ENCODE results near the gene PLCL1.
"Not testable (repeated sequence)": the region's sequence is repeated elsewhere in the genome, so short reads cannot be mapped to it uniquely, and the experiment has no call there.

PLCL1 gene

GRCh38 chr2:198028955-198029354 lies 224.6 kb downstream of the PLCL1 start:
- Mint-ChIP-seq H3K27me3 (no peaks in the 10 kb centered on the region), H3K27ac (peak overlapping the region in 1 of 2 donors; percentile 10), H3K9me3 (peaks cover 0 to under 1% of the 10 kb centered on the region in 2 donors), H3K4me1 (peaks cover 6% of the 10 kb centered on the region), H3K4me3 (no peak overlapping the region)
- ATAC-seq (no peak), DNase-seq (no peak)

DNA sequence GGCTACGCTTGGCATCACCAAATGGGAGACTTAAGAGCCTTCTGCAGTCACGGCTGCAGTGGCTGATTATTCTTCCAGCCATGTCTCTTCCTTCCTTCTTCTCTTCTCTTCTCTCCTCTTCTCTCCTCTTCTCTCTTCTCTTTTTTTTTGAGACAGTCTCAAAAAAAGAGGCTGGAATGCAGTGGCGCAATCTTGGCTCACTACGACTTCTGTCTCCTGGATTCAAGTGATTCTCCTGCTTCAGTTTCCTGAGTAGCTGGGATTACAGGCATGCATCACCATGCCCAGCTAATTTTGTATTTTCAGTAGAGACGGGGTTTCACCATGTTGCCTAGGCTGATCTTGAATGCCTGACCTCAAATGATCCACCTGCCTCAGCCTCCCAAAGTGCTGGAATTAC lies 225.2 kb downstream of the PLCL1 start:
- not testable (repeated sequence) for H3K27me3 Mint-ChIP-seq

DNA sequence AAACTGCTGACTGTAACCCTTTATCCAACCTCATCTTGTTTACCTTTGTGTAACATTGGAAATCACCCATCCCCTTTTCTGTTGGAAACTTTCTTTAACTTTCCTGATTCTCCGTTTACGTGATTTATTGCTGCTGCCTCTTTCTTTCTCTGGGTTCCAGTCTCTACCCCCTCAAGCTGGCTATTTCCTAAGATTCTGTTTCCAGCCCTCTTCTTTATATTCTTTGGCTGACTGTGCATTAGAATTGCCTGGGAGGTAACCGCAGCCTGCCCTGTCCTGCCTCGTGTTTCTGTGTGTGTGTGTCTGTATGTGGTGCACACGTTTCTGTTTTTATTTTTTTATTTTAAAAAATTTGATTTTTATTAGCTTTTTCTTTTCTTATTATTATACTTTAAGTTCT lies 229.2 kb downstream of the PLCL1 start:
- no peak for ATAC-seq
- Mint-ChIP-seq H3K27me3 (no peaks in the 10 kb centered on the region), H3K4me3 (no peak overlapping the region), H3K9me3 (peaks cover 0 to 9% of the 10 kb centered on the region in 2 donors), H3K27ac (no peak overlapping the region), H3K4me1 (peaks cover 9% of the 10 kb centered on the region)
- DNase-seq = no peak

More for the DNA sequence above, 225.2 kb downstream of the PLCL1 start:
- not testable (repeated sequence) for H3K9me3 Mint-ChIP-seq, H3K4me3 Mint-ChIP-seq, H3K27ac Mint-ChIP-seq, ATAC-seq, DNase-seq, H3K4me1 Mint-ChIP-seq

- DNase-seq (no peak), ATAC-seq (no peak)
- H3K4me3 Mint-ChIP-seq = no peak overlapping the region
- H3K9me3 Mint-ChIP-seq = peaks cover 0 to 9% of the 10 kb centered on the region in 2 donors
- no peak overlapping the region for H3K27ac Mint-ChIP-seq
- peaks cover 6% of the 10 kb centered on the region for H3K4me1 Mint-ChIP-seq
- no peaks in the 10 kb centered on the region for H3K27me3 Mint-ChIP-seq
Observed at GRCh38 chr2:198036029-198036879, 231.9 kb downstream of the PLCL1 start.

DNA sequence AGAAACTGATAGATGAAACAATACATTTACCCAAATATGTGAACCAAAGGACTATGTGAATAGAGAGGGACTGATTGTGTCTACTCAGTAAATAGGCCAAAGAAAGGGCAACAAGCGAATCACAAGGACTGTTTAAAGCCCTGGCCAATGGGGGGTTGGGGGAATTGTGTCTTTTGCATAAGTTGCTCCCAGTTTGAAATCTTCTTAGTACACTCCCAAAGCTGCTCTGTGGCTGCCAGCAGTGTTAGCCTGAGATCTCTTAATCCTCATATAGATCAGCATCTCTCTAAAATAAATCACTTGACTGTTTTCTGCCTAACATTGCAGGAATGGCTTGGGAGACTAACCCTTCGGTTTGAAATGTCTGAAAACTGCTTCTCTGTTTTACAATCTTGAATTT lies 236.4 kb downstream of the PLCL1 start:
- H3K4me3 Mint-ChIP-seq = no peak overlapping the region
- no peaks in the 10 kb centered on the region for H3K27me3 Mint-ChIP-seq
- H3K4me1 Mint-ChIP-seq = peaks cover 6% of the 10 kb centered on the region
- ATAC-seq (no peak), DNase-seq (no peak)
- H3K27ac Mint-ChIP-seq = no peak overlapping the region
- no peaks in the 10 kb centered on the region for H3K9me3 Mint-ChIP-seq

GRCh38 chr2:198042189-198042588 lies 237.8 kb downstream of the PLCL1 start:
- H3K27me3 Mint-ChIP-seq = no peaks in the 10 kb centered on the region
- ATAC-seq (peak; percentile 42), DNase-seq (no peak)
- no peaks in the 10 kb centered on the region for H3K9me3 Mint-ChIP-seq
- H3K27ac Mint-ChIP-seq = no peak overlapping the region
- no peak overlapping the region for H3K4me3 Mint-ChIP-seq
- no peaks in the 10 kb centered on the region for H3K4me1 Mint-ChIP-seq

DNA sequence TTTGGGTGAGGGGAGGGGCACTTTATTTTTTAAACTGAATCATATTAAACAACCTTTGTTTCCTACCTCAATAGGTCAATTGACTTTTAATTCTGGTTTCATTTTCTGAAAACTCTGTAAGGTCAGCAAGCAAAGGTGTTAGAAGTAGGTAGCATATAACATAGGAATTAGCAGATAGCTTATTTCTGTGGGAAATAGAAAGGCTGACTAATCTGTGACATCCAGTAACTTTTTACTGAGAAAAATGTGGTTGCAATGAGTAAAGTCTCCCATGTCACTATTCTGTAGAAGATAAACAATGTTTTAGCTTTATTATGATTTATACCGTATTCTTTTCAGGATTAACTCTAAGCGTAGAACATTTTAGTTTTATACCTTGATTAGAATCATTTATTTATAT lies 240.4 kb downstream of the PLCL1 start:
- DNase-seq = no peak
- peaks cover under 1% of the 10 kb centered on the region for H3K4me1 Mint-ChIP-seq
- no peak overlapping the region for H3K27ac Mint-ChIP-seq
- peak overlapping the region in 1 of 2 donors; percentile 21 for H3K4me3 Mint-ChIP-seq
- H3K27me3 Mint-ChIP-seq = no peaks in the 10 kb centered on the region
- peaks cover 0 to 5% of the 10 kb centered on the region in 2 donors for H3K9me3 Mint-ChIP-seq
- peak; percentile 86 for ATAC-seq

DNA sequence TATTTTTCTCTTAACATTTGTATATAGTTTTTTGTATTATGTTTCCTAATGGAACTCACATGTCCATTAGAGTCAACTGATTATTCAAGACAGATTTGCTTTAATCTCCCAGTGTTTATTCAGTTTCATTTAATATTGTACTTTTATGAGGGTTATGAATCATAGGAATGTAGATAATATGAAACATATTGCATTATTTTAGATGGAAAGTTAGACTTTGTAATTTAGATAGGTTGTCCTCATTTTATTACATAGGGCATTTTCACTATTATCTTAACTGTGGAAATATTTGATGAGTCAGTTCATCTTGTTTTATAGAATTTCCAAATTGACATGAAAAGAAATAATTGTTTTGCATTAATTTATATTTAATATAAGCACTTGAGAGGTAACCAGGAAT lies 240.8 kb downstream of the PLCL1 start:
- Mint-ChIP-seq H3K4me3 (no peak overlapping the region), H3K9me3 (peaks cover 0 to 5% of the 10 kb centered on the region in 2 donors), H3K4me1 (peaks cover 5% of the 10 kb centered on the region), H3K27me3 (no peaks in the 10 kb centered on the region), H3K27ac (no peak overlapping the region)
- ATAC-seq = no peak
- no peak for DNase-seq

DNA sequence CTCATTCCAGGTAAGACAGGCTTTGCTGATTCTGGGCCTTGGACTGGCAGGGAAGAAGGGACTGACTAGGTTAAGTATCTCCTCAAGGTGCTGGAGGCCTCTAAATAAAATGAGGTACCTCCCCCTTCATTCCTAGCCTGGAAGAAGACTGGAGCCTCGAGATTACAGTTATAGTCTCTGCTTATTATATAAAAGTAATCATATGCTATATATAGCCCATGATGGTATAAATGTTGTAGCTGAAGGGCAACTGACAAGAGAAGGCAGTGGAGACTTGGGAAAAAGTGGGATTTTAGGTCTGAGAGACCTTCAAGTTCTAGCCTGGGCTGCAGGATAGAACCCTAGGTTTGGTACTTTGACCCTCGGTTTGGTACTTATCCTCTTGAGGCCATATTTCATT lies 248.3 kb downstream of the PLCL1 start:
- no peak for ATAC-seq
- no peak for DNase-seq
- Mint-ChIP-seq H3K9me3 (peaks cover 0 to 5% of the 10 kb centered on the region in 2 donors), H3K27me3 (no peaks in the 10 kb centered on the region), H3K4me1 (peaks cover 6% of the 10 kb centered on the region), H3K27ac (no peak overlapping the region), H3K4me3 (no peak overlapping the region)

DNA sequence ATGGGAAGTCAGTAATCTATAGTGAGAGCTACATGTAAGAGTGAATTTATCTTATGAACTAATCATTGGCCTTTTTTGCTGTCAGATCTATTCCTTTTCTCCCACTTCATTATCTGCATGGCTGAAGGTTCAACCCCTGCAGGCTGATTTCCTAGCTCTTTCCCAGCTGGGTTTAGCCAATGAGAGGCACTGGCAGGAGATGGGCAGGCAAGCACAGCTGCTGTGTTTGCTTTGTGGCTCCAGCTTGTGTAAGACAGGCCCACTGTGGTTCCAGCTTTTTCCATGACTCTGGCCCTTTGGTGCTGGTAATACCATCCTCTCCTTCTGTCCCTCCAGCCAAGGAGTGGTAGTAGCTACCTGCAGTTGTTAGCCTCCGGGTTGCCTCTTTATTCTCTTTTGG lies 248.8 kb downstream of the PLCL1 start:
- H3K4me3 Mint-ChIP-seq = no peak overlapping the region

GRCh38 chr2:198053776-198054175 lies 249.4 kb downstream of the PLCL1 start:
- Mint-ChIP-seq H3K4me1 (peaks cover 6% of the 10 kb centered on the region), H3K9me3 (no peaks in the 10 kb centered on the region), H3K27ac (no peak overlapping the region), H3K4me3 (no peak overlapping the region), H3K27me3 (no peaks in the 10 kb centered on the region)
- DNase-seq (no peak), ATAC-seq (no peak)

More for the DNA sequence above, 248.8 kb downstream of the PLCL1 start:
- Mint-ChIP-seq H3K9me3 (peaks cover 0 to 3% of the 10 kb centered on the region in 2 donors), H3K4me1 (peaks cover 6% of the 10 kb centered on the region), H3K27me3 (no peaks in the 10 kb centered on the region), H3K27ac (no peak overlapping the region)
- ATAC-seq (no peak), DNase-seq (no peak)

DNA sequence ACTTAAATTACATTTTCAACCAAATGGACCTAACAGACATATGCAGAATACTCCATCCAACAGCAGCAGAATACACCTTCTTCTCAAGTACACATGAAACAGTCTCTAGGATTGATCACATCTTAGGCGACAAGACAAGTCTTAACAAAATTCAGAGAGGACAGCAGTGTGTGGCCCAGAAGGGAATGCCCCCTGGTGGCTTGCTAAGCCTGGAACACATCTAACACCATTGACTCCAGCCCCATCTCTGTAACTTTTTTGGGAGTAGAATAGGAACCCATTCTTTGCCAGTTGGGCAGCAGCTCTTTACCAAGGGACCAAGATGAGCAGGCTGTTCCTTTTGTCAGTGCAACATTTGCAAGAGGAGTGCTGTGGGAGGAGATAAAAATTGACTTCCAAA lies 249.9 kb downstream of the PLCL1 start:
- no peaks in the 10 kb centered on the region for H3K27me3 Mint-ChIP-seq
- peaks cover 6% of the 10 kb centered on the region for H3K4me1 Mint-ChIP-seq
- H3K27ac Mint-ChIP-seq = no peak overlapping the region
- peak; percentile 85 for ATAC-seq
- no peak overlapping the region for H3K4me3 Mint-ChIP-seq
- H3K9me3 Mint-ChIP-seq = no peaks in the 10 kb centered on the region
- DNase-seq = peak; percentile 21 to 28

DNA sequence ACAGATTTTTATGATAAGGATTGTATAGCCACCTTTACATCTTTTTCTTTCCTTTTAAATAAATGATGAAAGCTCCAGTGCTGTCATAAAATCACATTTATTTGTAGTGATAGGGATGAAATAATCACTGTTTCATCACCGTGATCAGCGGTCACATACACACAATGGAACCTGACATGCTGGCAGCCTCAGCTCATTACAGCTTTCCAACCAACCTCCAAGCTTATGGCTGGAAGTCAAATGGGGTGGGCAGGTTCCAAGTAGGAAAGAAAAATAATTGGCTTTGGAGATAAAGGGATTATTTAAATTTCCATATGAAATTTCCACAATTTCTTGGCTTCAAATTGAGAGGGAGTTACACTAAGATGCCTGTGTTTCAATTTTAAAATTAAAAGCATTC lies 251.3 kb downstream of the PLCL1 start:
- Mint-ChIP-seq H3K4me1 (no peaks in the 10 kb centered on the region), H3K9me3 (no peaks in the 10 kb centered on the region), H3K27me3 (no peaks in the 10 kb centered on the region), H3K4me3 (no peak overlapping the region), H3K27ac (no peak overlapping the region)
- no peak for ATAC-seq
- DNase-seq = no peak

GRCh38 chr2:198056836-198057235 lies 252.4 kb downstream of the PLCL1 start:
- Mint-ChIP-seq H3K4me1 (no peaks in the 10 kb centered on the region), H3K27ac (no peak overlapping the region)
- no peak for ATAC-seq

GRCh38 chr2:198059800-198060199 lies 255.4 kb downstream of the PLCL1 start:
- ATAC-seq (no peak), DNase-seq (no peak)
- no peaks in the 10 kb centered on the region for H3K9me3 Mint-ChIP-seq
- H3K27me3 Mint-ChIP-seq = no peaks in the 10 kb centered on the region
- H3K4me3 Mint-ChIP-seq = no peak overlapping the region
- H3K27ac Mint-ChIP-seq = peak overlapping the region in 1 of 2 donors; percentile 25
- peaks cover 5% of the 10 kb centered on the region for H3K4me1 Mint-ChIP-seq

More at GRCh38 chr2:198056836-198057235, 252.4 kb downstream of the PLCL1 start:
- DNase-seq = no peak
- no peak overlapping the region for H3K4me3 Mint-ChIP-seq
- H3K9me3 Mint-ChIP-seq = no peaks in the 10 kb centered on the region
- no peaks in the 10 kb centered on the region for H3K27me3 Mint-ChIP-seq

DNA sequence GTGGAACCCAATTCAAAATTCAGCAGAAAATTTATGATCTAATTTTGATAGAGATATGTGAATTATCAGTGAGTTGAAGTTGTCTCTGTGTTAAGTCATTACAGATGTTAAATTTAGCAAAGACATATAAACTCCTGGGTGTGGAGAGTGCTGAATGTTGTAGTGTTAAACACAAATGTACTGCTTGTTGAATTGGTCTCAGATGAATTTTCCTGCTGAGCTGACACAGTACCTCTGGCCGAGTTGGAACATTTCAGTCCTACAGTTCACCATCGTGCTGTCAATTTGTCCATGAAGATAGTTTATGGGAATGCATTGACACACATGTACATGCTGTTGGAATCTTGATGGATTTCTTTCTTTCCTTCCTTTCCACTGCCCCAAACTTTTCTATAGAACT lies 255.9 kb downstream of the PLCL1 start:
- Mint-ChIP-seq H3K4me3 (no peak overlapping the region), H3K27ac (no peak overlapping the region), H3K27me3 (no peaks in the 10 kb centered on the region), H3K4me1 (peaks cover 5% of the 10 kb centered on the region), H3K9me3 (no peaks in the 10 kb centered on the region)
- ATAC-seq (no peak), DNase-seq (no peak)

DNA sequence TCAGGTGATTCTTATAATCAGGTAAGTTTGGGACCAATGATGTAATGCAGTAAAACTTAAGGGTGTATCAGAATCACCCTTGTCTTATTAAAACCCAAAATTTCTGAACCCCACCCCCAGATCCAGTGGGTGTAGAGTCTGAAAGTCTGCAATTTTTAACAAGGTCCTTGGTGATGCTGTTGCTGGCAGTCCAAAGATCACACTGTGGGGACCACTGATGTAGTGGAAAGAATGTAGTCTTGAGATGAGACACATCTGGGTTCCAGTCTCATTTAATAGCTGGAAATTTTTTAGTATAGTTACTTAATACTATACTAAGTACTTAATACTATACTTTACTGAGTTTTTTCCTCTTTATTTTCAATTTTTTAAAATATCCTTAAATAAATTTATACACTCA lies 258.4 kb downstream of the PLCL1 start:
- ATAC-seq = no peak
- no peak overlapping the region for H3K4me3 Mint-ChIP-seq
- H3K27ac Mint-ChIP-seq = no peak overlapping the region
- no peaks in the 10 kb centered on the region for H3K27me3 Mint-ChIP-seq
- peaks cover 5% of the 10 kb centered on the region for H3K4me1 Mint-ChIP-seq
- no peaks in the 10 kb centered on the region for H3K9me3 Mint-ChIP-seq
- DNase-seq = no peak

Data from stimulated activated naive CD8-positive, alpha-beta T cell treated with anti-CD3 and anti-CD28 coated beads, Interleukin-15, amount 100 ng/mL, for 72 hours (primary cell).